Activated T-helper 17 cell treated with anti-CD3 and anti-CD28 coated beads, Interleukin-2, amount 50 U/mL, for 72 hours (primary cell): Measurements from ENCODE around the gene SCN8A. TPM values are rescaled to one million over a fixed set of nuclear protein-coding genes. Genes with fewer than 3 reads are reported as not detected.
"Not testable (repeated sequence)": the region's sequence is repeated elsewhere in the genome, so short reads cannot be mapped to it uniquely, and the experiment has no call there.

Source experiments
- ATAC-seq: fragments of 150-1000 bp; cut with Tn5 transposase; replicated peaks from 2 replicates; pipeline ENCODE4 v1.10.0; 2021; ENCODE audit warnings: mild to moderate bottlenecking, moderate library complexity
- H3K27ac Mint-ChIP-seq: one replicate; pipeline ENCODE4 v1.8.0; 2022; ENCODE audit warnings: mixed read lengths
- H3K27me3 Mint-ChIP-seq: one replicate; pipeline ENCODE4 v1.8.0; 2022; ENCODE audit warnings: mixed read lengths
- H3K36me3 Mint-ChIP-seq: one replicate; pipeline ENCODE4 v1.8.0; 2022; ENCODE audit warnings: low read depth, mild to moderate bottlenecking, mixed read lengths
- H3K4me1 Mint-ChIP-seq: one replicate; pipeline ENCODE4 v1.8.0; 2022; ENCODE audit warnings: mixed read lengths
- H3K4me3 Mint-ChIP-seq: one replicate; pipeline ENCODE4 v1.8.0; 2022; ENCODE audit warnings: mild to moderate bottlenecking, mixed read lengths
- H3K9me3 Mint-ChIP-seq: one replicate; pipeline ENCODE4 v1.8.0; 2022; ENCODE audit warnings: mixed read lengths
- total RNA-seq, 2 donors: library from RNA; stranded (reverse); gene quantifications; one replicate each; pipeline ENCODE4 v1.2.3, GENCODE V29; 2022

The SCN8A gene
- total RNA-seq, 2 donors from 2014 or later = 0.73 to 1.2 TPM

DNA sequence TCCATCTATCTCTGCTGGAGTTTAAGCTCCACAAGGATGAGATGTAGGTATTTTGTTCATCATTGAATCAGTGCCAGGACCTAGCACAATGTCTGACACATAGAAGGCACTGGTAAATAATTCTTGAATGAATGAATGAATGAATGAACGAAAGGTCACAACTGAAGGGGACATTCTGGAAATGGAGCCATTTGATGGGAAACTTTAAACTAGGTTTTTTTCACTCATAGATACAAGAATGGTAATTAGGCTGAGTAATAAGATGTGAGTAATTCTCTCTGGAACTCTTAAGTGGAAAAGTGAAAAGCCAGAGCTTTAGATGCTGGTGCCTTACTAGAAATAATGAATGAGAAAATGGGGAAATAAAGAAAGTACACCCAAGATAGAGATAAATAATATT lies 44.3 kb downstream of the SCN8A start:
- H3K9me3 Mint-ChIP-seq = peaks cover 8% of the 10 kb centered on the region
- H3K27ac Mint-ChIP-seq = no peak overlapping the region
- no peak overlapping the region for H3K4me3 Mint-ChIP-seq
- H3K36me3 Mint-ChIP-seq = no peaks in the 10 kb centered on the region
- H3K27me3 Mint-ChIP-seq = peaks cover 12% of the 10 kb centered on the region
- no peaks in the 10 kb centered on the region for H3K4me1 Mint-ChIP-seq
- no peak for ATAC-seq

DNA sequence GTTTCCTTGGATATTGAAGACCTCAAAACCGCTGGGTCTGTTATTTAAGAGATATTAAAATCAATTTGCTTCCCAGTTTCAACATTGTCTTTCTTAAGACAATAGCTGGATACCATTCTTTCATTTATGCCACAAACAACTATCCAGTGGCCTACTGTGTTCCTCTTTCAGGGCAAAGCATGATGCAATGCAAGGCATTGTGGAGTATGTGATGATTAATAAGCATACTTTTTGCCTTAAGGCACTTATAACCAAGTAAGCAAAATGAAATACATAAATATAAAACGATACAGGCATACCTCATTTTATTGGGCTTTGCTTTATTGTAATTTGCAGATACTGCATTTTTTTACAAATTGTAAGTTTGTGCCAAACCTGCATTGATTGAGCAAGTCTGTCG lies 45.5 kb downstream of the SCN8A start:
- ATAC-seq = no peak
- H3K36me3 Mint-ChIP-seq = no peaks in the 10 kb centered on the region
- no peaks in the 10 kb centered on the region for H3K4me1 Mint-ChIP-seq
- H3K27ac Mint-ChIP-seq = no peak overlapping the region
- H3K4me3 Mint-ChIP-seq = no peak overlapping the region
- H3K27me3 Mint-ChIP-seq = peaks cover 10% of the 10 kb centered on the region
- H3K9me3 Mint-ChIP-seq = peaks cover 8% of the 10 kb centered on the region

- Mint-ChIP-seq H3K27ac (no peak overlapping the region), H3K9me3 (peaks cover 8% of the 10 kb centered on the region), H3K4me1 (no peaks in the 10 kb centered on the region), H3K4me3 (no peak overlapping the region), H3K27me3 (peaks cover 14% of the 10 kb centered on the region), H3K36me3 (no peaks in the 10 kb centered on the region)
- no peak for ATAC-seq
Measured at GRCh38 chr12:51636986-51637385, 46.0 kb downstream of the SCN8A start.

DNA sequence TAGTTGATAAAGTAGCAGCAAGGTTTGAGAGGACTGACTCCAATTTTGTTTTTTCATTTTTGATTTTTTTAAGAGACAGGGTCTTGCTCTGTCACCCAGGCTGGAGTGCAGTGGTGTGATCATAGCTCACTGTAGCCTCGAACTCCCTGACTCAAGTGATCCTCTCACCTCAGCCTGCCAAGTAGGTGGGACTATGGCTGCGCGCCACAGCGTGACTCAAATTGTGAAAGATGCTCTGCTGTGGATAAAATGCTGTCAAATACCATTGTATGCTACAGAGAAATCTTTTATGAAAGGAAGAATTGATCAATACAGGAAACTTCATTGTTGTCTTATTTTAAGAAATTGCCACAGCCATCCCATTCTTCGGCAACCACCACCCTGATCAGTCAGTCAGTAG lies 48.3 kb downstream of the SCN8A start:
- no peak for ATAC-seq
- peaks cover 8% of the 10 kb centered on the region for H3K27me3 Mint-ChIP-seq
- no peaks in the 10 kb centered on the region for H3K36me3 Mint-ChIP-seq
- H3K9me3 Mint-ChIP-seq = peaks cover 8% of the 10 kb centered on the region
- H3K27ac Mint-ChIP-seq = no peak overlapping the region
- H3K4me1 Mint-ChIP-seq = no peaks in the 10 kb centered on the region
- no peak overlapping the region for H3K4me3 Mint-ChIP-seq

DNA sequence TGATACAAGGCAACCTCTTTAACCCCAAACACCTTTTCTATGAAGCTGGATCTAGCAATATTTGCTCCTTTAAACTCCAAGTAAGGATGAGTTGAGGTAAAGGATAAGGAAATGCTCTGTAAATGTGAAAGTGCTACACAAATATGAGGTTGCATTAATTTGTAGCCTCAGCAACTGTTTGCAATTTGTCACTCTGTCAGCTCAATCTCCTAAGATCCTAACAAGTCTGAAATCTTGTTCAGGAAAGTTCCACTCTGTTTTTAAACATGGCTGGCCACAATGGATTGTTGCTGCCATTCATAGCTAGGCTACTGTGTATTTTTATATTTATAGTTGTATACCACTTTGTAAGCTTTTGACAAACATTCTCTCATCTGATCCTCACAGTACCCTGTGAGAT lies 51.3 kb downstream of the SCN8A start:
- ATAC-seq = no peak
- Mint-ChIP-seq H3K9me3 (peaks cover 7% of the 10 kb centered on the region), H3K4me3 (no peak overlapping the region), H3K36me3 (no peaks in the 10 kb centered on the region), H3K27me3 (peaks cover 10% of the 10 kb centered on the region), H3K27ac (no peak overlapping the region), H3K4me1 (no peaks in the 10 kb centered on the region)

DNA sequence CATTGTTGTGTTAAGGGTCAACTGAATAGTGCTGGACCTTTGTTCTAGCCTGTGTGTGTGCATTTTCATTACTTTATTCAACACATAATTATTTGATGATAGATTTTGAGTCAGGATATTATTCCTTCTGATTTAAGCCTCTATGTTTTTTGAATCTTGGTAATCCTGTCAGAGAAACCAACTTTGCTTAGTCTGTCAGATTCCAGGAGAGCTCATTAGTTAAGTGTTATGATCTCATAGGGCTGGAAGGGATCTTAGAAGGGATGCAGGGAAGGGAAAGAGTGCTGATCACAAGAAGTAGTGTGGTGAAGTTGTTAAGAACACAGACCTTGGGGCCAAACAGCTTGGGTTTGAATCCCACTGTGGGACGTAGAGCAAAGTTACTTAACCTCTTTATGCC lies 52.9 kb downstream of the SCN8A start:
- H3K4me3 Mint-ChIP-seq = no peak overlapping the region
- no peak for ATAC-seq
- H3K4me1 Mint-ChIP-seq = no peaks in the 10 kb centered on the region
- peaks cover 11% of the 10 kb centered on the region for H3K27me3 Mint-ChIP-seq
- H3K36me3 Mint-ChIP-seq = no peaks in the 10 kb centered on the region
- no peaks in the 10 kb centered on the region for H3K9me3 Mint-ChIP-seq
- no peak overlapping the region for H3K27ac Mint-ChIP-seq

DNA sequence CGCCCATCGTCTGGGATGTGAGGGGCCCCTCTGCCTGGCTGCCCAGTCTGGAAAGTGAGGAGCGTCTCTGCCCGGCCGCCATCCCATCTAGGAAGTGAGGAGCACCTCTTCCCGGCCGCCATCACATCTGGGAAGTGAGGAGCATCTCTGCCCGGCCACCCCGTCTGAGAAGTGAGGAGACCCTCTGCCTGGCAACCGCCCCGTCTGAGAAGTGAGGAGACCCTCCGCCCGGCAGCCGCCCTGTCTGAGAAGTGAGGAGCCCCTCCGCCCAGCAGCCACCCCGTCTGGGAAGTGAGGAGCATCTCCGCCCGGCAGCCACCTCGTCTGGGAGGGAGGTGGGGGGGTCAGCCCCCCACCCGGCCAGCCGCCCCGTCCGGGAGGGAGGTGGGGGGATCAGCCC lies 53.7 kb downstream of the SCN8A start:
- H3K36me3 Mint-ChIP-seq, H3K4me1 Mint-ChIP-seq, H3K4me3 Mint-ChIP-seq, H3K9me3 Mint-ChIP-seq, ATAC-seq, H3K27ac Mint-ChIP-seq: not testable (repeated sequence)
- peaks cover 11% of the 10 kb centered on the region for H3K27me3 Mint-ChIP-seq

DNA sequence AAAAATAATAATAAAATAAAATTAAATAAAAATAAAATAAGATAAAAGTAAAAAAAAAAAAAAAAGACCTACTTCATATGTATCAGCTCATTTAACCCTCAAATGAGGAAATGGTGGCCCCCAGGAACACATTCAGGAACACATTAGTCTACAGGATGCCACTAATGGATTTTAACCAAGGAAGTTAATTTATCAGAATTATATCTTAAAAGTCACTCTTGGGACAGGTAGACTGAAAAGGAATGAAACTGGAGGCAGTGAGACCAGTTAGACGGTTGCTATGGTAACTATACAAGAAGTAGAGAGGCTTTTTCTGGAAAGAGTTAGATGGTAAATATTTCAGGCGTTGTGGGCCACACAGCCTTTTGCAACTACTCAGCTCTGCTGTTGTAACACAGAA lies 54.9 kb downstream of the SCN8A start:
- no peaks in the 10 kb centered on the region for H3K4me1 Mint-ChIP-seq
- H3K27me3 Mint-ChIP-seq = peaks cover 11% of the 10 kb centered on the region
- no peak overlapping the region for H3K4me3 Mint-ChIP-seq
- H3K27ac Mint-ChIP-seq = no peak overlapping the region
- H3K9me3 Mint-ChIP-seq = no peaks in the 10 kb centered on the region
- H3K36me3 Mint-ChIP-seq = no peaks in the 10 kb centered on the region
- ATAC-seq = no peak

DNA sequence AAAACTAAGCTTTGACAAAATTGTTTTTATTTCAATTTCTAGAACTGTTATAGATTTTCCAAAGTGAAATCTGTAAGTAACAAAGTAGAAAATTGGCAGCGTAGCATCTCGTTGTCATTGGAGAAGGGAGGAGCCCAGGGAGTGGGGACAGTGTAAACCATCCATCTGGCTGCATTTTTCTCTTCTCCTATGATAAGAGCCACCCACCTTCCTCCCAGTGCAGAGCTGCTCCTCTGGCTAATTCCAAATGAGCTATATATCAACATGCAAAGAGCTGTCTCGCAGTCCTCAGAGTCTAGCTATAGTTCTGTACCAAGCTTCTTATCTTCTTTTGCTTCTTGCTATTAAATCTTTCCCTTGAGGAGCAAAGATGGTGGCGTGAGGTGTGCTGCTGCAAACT lies 56.6 kb downstream of the SCN8A start:
- peaks cover 11% of the 10 kb centered on the region for H3K27me3 Mint-ChIP-seq
- H3K9me3 Mint-ChIP-seq = no peaks in the 10 kb centered on the region
- H3K36me3 Mint-ChIP-seq = no peaks in the 10 kb centered on the region
- no peak overlapping the region for H3K27ac Mint-ChIP-seq
- no peaks in the 10 kb centered on the region for H3K4me1 Mint-ChIP-seq
- ATAC-seq = no peak
- H3K4me3 Mint-ChIP-seq = no peak overlapping the region

GRCh38 chr12:51653431-51653830 lies 62.4 kb downstream of the SCN8A start:
- ATAC-seq = no peak
- Mint-ChIP-seq H3K36me3 (no peaks in the 10 kb centered on the region), H3K9me3 (no peaks in the 10 kb centered on the region), H3K27ac (no peak overlapping the region), H3K27me3 (peaks cover 27% of the 10 kb centered on the region), H3K4me1 (no peaks in the 10 kb centered on the region), H3K4me3 (no peak overlapping the region)

- no peaks in the 10 kb centered on the region for H3K36me3 Mint-ChIP-seq
- no peak overlapping the region for H3K4me3 Mint-ChIP-seq
- H3K27me3 Mint-ChIP-seq = peaks cover 30% of the 10 kb centered on the region
- no peak overlapping the region for H3K27ac Mint-ChIP-seq
- H3K9me3 Mint-ChIP-seq = no peaks in the 10 kb centered on the region
- ATAC-seq = no peak
- H3K4me1 Mint-ChIP-seq = no peaks in the 10 kb centered on the region
Measured at GRCh38 chr12:51661199-51661598, 70.2 kb downstream of the SCN8A start.

- no peaks in the 10 kb centered on the region for H3K4me1 Mint-ChIP-seq
- H3K36me3 Mint-ChIP-seq = no peaks in the 10 kb centered on the region
- H3K27me3 Mint-ChIP-seq = peaks cover 26% of the 10 kb centered on the region
- H3K27ac Mint-ChIP-seq = no peak overlapping the region
- H3K4me3 Mint-ChIP-seq = no peak overlapping the region
- no peaks in the 10 kb centered on the region for H3K9me3 Mint-ChIP-seq
- ATAC-seq = no peak
Measured at GRCh38 chr12:51661836-51662235, 70.8 kb downstream of the SCN8A start.

DNA sequence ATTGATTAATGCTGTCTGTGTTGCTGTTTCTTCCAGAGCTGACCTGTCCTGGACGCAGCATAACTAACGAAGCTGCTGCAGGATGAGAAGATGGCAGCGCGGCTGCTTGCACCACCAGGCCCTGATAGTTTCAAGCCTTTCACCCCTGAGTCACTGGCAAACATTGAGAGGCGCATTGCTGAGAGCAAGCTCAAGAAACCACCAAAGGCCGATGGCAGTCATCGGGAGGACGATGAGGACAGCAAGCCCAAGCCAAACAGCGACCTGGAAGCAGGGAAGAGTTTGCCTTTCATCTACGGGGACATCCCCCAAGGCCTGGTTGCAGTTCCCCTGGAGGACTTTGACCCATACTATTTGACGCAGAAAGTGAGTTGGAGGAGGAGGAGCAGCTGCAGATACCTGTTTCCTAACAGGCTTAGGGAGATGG lies 71.7 kb downstream of the SCN8A start:
- no peak for ATAC-seq
- Mint-ChIP-seq H3K27ac (no peak overlapping the region), H3K9me3 (no peaks in the 10 kb centered on the region), H3K27me3 (peaks cover 26% of the 10 kb centered on the region), H3K36me3 (no peaks in the 10 kb centered on the region), H3K4me3 (no peak overlapping the region), H3K4me1 (no peaks in the 10 kb centered on the region)

DNA sequence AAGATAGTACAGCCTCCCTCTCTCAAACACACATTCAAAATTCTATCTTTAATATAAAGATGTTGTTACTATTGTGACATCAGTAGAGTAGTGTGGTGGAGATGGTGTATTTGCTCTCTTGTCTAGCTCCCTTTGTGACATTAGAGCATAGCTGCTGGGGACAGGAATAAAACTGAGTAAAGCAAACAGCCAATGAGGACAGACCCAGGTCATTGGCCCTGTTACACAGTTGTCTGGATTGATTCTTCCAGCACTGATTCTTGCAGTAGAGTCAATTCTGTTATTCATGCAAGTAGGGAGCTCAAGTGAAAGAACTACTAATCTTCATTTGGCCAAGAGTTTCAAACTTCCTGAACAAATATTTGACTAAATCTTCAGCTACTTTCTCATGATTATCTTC lies 72.4 kb downstream of the SCN8A start:
- Mint-ChIP-seq H3K9me3 (no peaks in the 10 kb centered on the region), H3K27ac (no peak overlapping the region), H3K27me3 (peaks cover 22% of the 10 kb centered on the region), H3K4me3 (no peak overlapping the region), H3K4me1 (no peaks in the 10 kb centered on the region), H3K36me3 (no peaks in the 10 kb centered on the region)
- ATAC-seq = no peak

- H3K27ac Mint-ChIP-seq = no peak overlapping the region
- H3K36me3 Mint-ChIP-seq = no peaks in the 10 kb centered on the region
- H3K4me1 Mint-ChIP-seq = no peaks in the 10 kb centered on the region
- peaks cover 13% of the 10 kb centered on the region for H3K27me3 Mint-ChIP-seq
- H3K4me3 Mint-ChIP-seq = no peak overlapping the region
- H3K9me3 Mint-ChIP-seq = no peaks in the 10 kb centered on the region
- no peak for ATAC-seq
Measured at GRCh38 chr12:51666696-51667095, 75.7 kb downstream of the SCN8A start.

DNA sequence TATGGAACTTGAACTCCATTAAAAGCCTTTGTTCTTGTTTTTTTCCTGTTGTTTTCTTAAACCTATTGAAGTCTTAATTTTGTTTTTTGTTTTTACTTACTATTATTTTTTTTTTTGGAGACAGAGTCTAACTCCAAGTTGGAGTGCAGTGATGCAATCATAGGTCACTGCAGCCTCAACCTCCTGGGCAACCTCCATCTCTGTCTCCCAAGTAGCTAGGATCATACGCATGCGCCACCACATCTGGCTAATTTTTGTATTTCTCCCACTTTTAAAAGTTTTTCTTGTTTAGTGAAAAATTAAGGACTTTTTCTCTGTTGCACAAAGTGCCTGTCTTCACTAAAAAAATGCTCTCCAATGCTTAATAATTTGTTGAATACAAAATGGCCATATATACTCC lies 76.2 kb downstream of the SCN8A start:
- Mint-ChIP-seq H3K36me3 (no peaks in the 10 kb centered on the region), H3K27ac (no peak overlapping the region), H3K4me1 (no peaks in the 10 kb centered on the region), H3K27me3 (peaks cover 13% of the 10 kb centered on the region), H3K9me3 (no peaks in the 10 kb centered on the region), H3K4me3 (no peak overlapping the region)
- no peak for ATAC-seq
